Inferior parietal cortex (tissue), 1 donor: ENCODE results near the gene CAPG.
A peak's percentile ranks its signal among the peaks of the same experiment; 100 is the strongest.

Experiments used
- DNase-seq: peaks from one replicate; pipeline ENCODE4 v3.0.0-alpha.2; 2016; ENCODE audit errors: extremely low spot score

The CAPG gene

DNA sequence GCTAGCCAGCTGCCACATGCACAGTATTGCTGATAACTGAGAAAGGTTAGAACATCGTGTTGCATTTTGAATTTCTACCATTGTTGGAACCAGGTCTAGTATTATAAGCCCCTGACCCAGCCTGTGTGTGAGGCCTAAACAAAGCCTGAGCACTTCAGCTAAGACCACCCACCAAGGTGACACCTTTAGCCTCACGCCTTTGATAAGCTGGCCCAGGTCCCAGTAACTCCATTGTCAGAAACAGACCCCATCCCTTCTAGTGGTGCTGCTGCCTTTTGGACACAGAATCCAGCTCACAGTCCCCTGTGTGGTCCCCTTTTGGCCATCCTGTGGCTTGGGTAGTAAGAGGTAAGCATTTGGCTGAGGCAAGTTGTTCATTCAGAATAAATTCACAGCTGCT, 54.0 kb downstream of the CAPG start:
- DNase-seq: no peak

DNA sequence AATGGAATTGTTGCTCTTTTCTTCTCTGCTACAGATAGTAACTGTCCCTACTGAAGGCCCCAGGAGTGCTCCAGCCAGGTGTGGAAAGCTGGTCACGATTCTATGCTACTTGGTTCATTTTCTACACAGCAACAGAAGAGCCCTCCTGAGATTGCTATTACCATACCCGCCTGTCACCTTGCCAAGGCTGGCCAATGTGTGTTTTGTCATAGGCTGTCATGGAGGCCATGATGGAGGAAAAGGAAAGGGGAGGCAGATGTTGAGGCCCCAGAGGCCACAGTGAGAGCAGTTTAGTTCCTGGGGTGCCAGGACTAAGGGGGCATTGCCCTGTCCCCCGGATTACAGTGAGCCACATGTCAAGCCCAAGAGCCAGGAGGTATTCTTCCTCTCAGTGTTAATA, 54.6 kb downstream of the CAPG start:
- no peak for DNase-seq

DNA sequence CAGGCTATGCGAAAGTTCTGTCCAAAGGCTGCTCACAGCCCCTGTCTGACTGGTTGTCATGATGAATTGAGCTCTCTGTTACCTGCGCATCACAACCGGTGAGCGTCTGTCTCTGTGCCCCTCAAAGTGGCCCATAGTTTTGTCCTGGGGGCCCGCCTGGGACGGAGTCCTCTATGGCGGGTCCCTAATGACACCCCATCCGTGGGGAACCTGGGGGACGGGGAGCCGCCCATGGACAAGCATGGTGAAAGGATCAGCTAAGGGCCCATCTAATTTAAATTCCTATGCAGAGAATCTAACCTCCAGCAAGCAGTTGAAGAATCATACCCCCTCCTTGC, 55.1 kb downstream of the CAPG start:
- no peak for DNase-seq

DNA sequence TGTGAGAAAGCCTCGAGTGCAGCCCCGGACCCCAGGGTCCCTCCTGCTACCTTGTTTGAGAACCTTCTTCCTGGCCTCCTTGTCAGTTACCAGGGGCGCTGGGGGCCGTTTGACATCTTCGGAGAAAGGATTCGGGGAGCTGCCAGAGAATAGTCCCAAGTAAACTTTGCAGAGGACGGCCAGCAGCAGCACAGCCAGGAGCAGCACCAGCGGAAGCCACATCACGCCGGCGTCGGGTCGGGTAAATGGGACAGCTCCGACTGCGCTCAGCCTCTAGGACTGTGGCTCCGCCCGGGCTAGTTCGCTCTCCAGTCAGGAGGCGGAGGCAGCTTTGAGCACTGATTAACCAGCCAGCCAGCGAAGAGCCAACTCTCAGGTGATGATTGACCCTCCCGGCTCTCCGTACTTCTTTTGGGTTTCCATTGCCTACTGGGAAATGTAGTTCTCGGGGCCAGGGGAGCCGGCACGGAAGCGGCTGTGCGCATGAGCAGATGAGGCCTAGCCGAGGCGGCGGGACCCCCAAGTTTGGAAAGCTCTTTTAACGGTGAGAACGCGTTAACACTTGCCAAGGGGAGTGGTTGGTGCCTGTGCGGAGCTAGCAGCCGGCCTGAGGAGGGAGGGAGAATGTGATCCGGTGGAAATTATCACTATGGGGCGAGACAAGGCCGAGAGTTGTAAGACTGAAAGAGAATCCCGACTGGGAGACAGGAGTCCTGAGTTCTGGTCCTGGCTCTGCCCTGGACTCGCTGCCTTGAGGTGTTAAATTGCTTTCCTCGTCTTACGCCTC, 55.7 kb downstream of the CAPG start, which contains the start of the genes ELMOD3 and RETSAT:
Gene ELMOD3 (plus strand): TSS at position 484 of the 787 bp plus-strand sequence. CDS start 2,430 bp downstream, outside the sequence.
Gene RETSAT (minus strand): TSS at position 243 of the 787 bp plus-strand sequence. CDS start 21 bp downstream, at position 222.
- peak; percentile 99 for DNase-seq

DNA sequence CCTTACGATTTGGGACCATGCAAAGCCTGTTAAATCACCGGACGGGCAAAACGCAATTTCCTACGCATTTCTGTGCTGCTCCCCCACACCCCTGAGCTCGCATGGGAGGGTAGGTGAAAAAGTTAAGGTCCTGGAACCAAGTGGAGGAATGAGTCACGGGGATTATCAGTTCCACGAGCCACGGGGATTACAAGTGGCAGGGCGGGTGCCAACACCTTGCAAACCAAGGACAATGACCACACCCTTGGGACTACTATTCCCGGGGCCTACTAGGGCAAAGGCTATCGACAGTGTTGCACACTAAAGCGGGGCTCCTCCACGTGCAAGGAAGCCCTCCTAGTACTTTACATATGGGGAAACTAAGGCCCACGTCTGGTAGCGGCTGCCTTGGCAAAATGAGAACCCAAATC, 56.3 kb downstream of the CAPG start:
- no peak for DNase-seq

DNA sequence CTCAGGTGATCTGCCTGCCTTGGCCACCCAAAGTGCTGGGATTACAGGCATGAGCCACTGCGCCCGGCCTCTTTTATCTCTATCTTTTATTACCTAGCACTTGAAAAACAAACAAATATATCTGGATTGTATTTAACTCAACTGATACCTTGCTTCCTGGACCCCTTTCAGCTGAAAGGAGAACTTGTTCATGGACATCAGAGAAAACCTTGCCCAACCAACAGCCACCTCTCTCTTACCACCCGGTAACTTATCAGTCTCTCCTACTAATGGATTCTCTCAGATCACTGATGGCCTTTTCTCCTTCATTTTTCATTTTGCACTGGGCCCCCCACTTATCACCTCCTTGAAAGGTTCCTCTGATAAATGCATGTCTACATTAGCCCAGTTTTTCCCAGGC, 62.6 kb downstream of the CAPG start:
- no peak for DNase-seq
